H1 (cell line): ENCODE data around the gene RAB3C. TPM values are rescaled to one million over a fixed set of nuclear protein-coding genes. Genes with fewer than 3 reads are reported as not detected.

Source experiments
- POLR2A ChIP-seq, 2 experiments: IDR thresholded peaks; 1 replicate in 1 of 2; 2 replicates in 1 of 2; pipeline ENCODE4 v1.6.1; 2011; ENCODE audit warnings: low read depth in 2 of 2, low read length in 2 of 2, mild to moderate bottlenecking in 2 of 2; ENCODE audit errors: control extremely low read depth in 1 of 2
- RAD21 ChIP-seq, 2 experiments: IDR thresholded peaks in 1 of 2; conservative IDR thresholded peaks in 1 of 2; 2 replicates each; pipeline ENCODE4 v1.6.1; 2011; ENCODE audit warnings: low read depth in 2 of 2, low read length in 2 of 2, improper control_type of control experiment in 1 of 2, inconsistent platforms in 1 of 2, mild to moderate bottlenecking in 1 of 2, moderate library complexity in 1 of 2
- RXRA ChIP-seq: IDR thresholded peaks from 2 replicates; pipeline ENCODE4 v1.6.1; 2011; ENCODE audit warnings: low read depth, mild to moderate bottlenecking, low read length, moderate library complexity; ENCODE audit not compliant: insufficient read depth
- TAF7 ChIP-seq: optimal IDR thresholded peaks from 2 replicates; pipeline ENCODE3; 2011; ENCODE audit warnings: low read depth, mild to moderate bottlenecking, inconsistent platforms, low read length, moderate library complexity, borderline replicate concordance
- polyA plus RNA-seq, 7 experiments: library from polyadenylated mRNA; depleted of rRNA in 3 of 7; stranded (reverse) in 5 of 7; unstranded in 2 of 7; fragments of >200 nt in 5 of 7; fragments of 200-250 nt in 2 of 7; gene quantifications; 1 replicate in 5 of 7; 2 replicates in 1 of 7; 4 replicates in 1 of 7; pipeline versions ENCODE4 v1.2.1 to v1.2.3, GENCODE V29; 2011 to 2013; ENCODE audit warnings: missing spikeins in 2 of 7, mixed read lengths in 2 of 7
- total RNA-seq: library from RNA; stranded (reverse); fragmentation: NEBNext Ultra II Directional; extraction: Animal tissue kit (Norgen Biotek cat#: 25700); gene quantifications from 2 replicates; pipeline ENCODE4 v1.2.1, GENCODE V29; 2021

Gene RAB3C
- total and polyA plus RNA-seq, 2 of the 8 experiments (the other 6 are each of a cell fraction or from before 2014, with no cell fraction given), result 14.7 to 18.3 TPM

GRCh38 chr5:58674070-58674469 is 91.2 kb downstream of the RAB3C start (continued):
- TF ChIP-seq RAD21 (IDR thresholded peaks at IDR 0.05 in 1 of 2, conservative IDR thresholded peaks at IDR 0.05 in 1 of 2; ENCODE audit: low read depth in 2 of 2, low read length in 2 of 2), result no peak
- TF ChIP-seq POLR2A (IDR thresholded peaks at IDR 0.05; ENCODE audit: control extremely low read depth in 1 of 2, low read depth in 2 of 2, low read length in 2 of 2), result no peak
- no peak for TF ChIP-seq TAF7
- no peak for TF ChIP-seq RXRA
